Prostate gland (tissue), 2 donors: Measurements from ENCODE around the gene LRRC74A. TPM values are rescaled to one million over a fixed set of nuclear protein-coding genes. Genes with fewer than 3 reads are reported as not detected.

ENCODE experiments used
- DNase-seq: peaks from one replicate; pipeline ENCODE4 v3.0.0-alpha.2; 2019; ENCODE audit warnings: low spot score
- H3K27ac ChIP-seq, 2 donors: fragments of 200-600 bp; sonication (generic); 2 replicates each; pipeline ENCODE4 v1.5.1; 2017 to 2019
- H3K27me3 ChIP-seq: fragments of 200-600 bp; sonication (generic); replicated peaks from 2 replicates; pipeline ENCODE4 v1.5.1; 2019; ENCODE audit not compliant: insufficient read depth
- H3K36me3 ChIP-seq, 2 donors: fragments of 200-600 bp; sonication (generic); 1 replicate in 1 of 2; 2 replicates in 1 of 2; pipeline versions ENCODE4 v1.5.1 to v1.8.1; 2017 to 2019
- H3K4me1 ChIP-seq: fragments of 200-600 bp; sonication (generic); replicated peaks from 2 replicates; pipeline ENCODE4 v1.5.1; 2019
- H3K4me3 ChIP-seq, 2 donors: fragments of 200-600 bp; sonication (generic); 2 replicates each; pipeline ENCODE4 v1.5.1; 2017 to 2019
- H3K9me3 ChIP-seq: fragments of 200-600 bp; sonication (generic); 2 replicates; pipeline ENCODE4 v1.5.1; 2017
- POLR2A ChIP-seq: fragments of 450-650 bp; IDR thresholded peaks from one replicate; pipeline ENCODE4 v1.6.1; 2016; ENCODE audit warnings: antibody characterized with exemption, mild to moderate bottlenecking
- POLR2AphosphoS5 ChIP-seq: sonication (generic); formaldehyde crosslinking; IDR thresholded peaks from one replicate; pipeline ENCODE4 v1.6.1; 2017; ENCODE audit warnings: antibody characterized with exemption
- WGBS: methylation state at CpG from one replicate; pipeline ENCODE4 v1.1.5; 2018; 5-methylcytosine and 5-hydroxymethylcytosine counted together
- intact Hi-C: fragments of 100-400 bp; cut with DNase I; formaldehyde crosslinking; loops from one replicate; pipeline ENCODE4 v1.14.2; 2022
- total RNA-seq, 2 donors: library from RNA; depleted of rRNA; stranded (reverse); fragments of >200 nt; gene quantifications; one replicate each; pipeline ENCODE4 v1.1.0, GENCODE V29; 2016
- TF ChIP-seq, protein P1 (sequence below), 4 experiments: fragments of 200-600 bp in 2 of 4; fragments of 450-650 bp in 2 of 4; sonication (generic) in 2 of 4; IDR thresholded peaks; 1 replicate in 3 of 4; 2 replicates in 1 of 4; pipeline ENCODE4 v1.5.1; 2016 to 2019; ENCODE audit warnings: antibody characterized with exemption in 4 of 4, mild to moderate bottlenecking in 2 of 4, moderate library complexity in 2 of 4

Gene LRRC74A
- total RNA-seq, 2 donors from 2014 or later = 6.0 TPM; not detected in 1

DNA sequence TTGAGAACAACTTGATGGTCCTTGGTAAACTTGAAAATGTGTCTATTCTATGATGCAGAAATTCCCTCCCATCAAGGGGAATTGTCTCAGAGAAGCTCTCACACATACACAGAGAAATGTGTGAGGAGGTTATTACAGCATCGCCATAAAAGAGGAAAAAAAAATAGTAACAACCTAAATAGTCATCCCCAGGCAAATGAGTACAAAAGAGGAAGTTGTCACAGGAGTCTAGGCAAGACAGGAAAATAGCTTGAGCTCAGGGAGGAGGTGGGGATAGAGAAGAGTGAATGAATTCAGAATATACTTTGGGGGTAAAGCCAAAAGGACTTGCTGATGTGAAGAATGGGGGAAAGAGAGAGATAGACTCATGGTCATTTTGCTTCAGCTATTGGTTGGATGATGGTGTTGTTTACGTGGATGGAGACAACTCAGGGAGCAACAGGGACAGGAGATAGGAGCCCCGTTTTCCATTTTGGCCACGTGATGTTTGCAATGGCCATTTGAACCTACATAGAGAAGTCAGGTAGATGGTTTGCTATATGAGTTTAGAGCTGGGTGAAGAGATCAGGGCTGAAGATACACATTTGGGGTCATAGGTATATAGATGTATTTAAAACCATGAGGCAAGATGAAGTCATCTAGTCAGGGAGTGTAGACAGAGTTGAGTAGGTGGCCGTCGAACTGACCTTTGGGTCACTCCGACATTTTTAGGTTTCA lies 20.3 kb downstream of the LRRC74A start:
- Histone ChIP-seq H3K4me1 (no peaks in the 10 kb centered on the region), H3K4me3 (no peak overlapping the region), H3K27ac (no peak overlapping the region), H3K36me3 (no peaks in the 10 kb centered on the region), H3K9me3 (no peaks in the 10 kb centered on the region), H3K27me3 (no peaks in the 10 kb centered on the region)
- TF ChIP-seq POLR2AphosphoS5 (no peak), POLR2A (no peak)
- TF ChIP-seq, protein P1, sequence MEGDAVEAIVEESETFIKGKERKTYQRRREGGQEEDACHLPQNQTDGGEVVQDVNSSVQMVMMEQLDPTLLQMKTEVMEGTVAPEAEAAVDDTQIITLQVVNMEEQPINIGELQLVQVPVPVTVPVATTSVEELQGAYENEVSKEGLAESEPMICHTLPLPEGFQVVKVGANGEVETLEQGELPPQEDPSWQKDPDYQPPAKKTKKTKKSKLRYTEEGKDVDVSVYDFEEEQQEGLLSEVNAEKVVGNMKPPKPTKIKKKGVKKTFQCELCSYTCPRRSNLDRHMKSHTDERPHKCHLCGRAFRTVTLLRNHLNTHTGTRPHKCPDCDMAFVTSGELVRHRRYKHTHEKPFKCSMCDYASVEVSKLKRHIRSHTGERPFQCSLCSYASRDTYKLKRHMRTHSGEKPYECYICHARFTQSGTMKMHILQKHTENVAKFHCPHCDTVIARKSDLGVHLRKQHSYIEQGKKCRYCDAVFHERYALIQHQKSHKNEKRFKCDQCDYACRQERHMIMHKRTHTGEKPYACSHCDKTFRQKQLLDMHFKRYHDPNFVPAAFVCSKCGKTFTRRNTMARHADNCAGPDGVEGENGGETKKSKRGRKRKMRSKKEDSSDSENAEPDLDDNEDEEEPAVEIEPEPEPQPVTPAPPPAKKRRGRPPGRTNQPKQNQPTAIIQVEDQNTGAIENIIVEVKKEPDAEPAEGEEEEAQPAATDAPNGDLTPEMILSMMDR (IDR thresholded peaks at IDR 0.05) = no peak
- 83% methylated on average over 7 of the region's 7 CpGs for WGBS
- intact Hi-C loops = no loop called here
- DNase-seq = no peak

DNA sequence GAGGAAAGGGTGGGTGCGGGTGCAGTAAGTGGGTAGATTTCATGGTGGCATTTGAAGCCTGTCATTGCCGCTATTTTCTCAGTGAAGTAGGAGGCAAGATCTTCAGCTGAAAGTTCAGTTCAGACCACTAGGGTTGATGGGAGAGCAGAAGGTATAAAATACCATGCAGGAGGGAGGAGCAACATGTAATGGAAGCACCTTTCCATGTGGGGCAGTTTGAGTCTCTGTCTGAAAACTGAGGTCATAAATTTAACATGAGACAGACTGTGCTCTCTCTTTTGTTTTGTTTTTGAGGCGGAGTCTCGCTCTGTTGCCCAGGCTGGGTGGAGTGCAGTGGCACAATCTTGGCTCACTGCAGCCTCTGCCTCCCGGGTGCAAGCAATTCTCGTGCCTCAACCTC lies 22.7 kb downstream of the LRRC74A start:
- no peak for DNase-seq
- Histone ChIP-seq H3K4me3 (no peak overlapping the region), H3K4me1 (no peaks in the 10 kb centered on the region), H3K36me3 (no peaks in the 10 kb centered on the region), H3K27ac (no peak overlapping the region), H3K9me3 (no peaks in the 10 kb centered on the region), H3K27me3 (no peaks in the 10 kb centered on the region)
- WGBS = 55% methylated on average over 6 of the region's 6 CpGs
- TF ChIP-seq POLR2AphosphoS5 (no peak), POLR2A (no peak)
- TF ChIP-seq, protein P1 (IDR thresholded peaks at IDR 0.05) = no peak
- intact Hi-C loops = no loop called here

DNA sequence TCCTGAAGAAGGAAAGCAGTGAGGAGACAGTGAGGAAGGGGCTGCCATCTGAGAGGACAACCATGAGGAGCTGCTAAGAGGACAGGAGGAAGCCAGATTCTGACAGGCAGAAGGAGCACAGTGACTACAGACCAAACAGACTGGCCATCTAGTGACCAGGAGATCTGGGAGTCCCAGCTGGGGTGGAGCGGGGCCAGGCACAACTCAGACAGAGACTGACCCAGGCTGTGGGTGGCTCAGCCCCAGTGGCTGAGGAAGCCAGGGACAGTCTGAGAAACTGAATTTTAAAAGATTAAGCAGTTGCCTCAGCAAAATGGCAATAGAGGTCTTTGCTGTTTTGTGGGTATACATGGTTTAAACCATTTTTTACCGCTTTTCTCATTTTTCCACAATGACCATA lies 28.9 kb downstream of the LRRC74A start:
- 96% methylated on average over 2 of the region's 2 CpGs for WGBS
- no peak for TF ChIP-seq POLR2A
- Histone ChIP-seq H3K36me3 (no peaks in the 10 kb centered on the region), H3K27me3 (no peaks in the 10 kb centered on the region), H3K4me3 (no peak overlapping the region), H3K4me1 (no peaks in the 10 kb centered on the region), H3K9me3 (no peaks in the 10 kb centered on the region), H3K27ac (no peak overlapping the region)
- intact Hi-C loops = no loop called here
- DNase-seq = no peak

DNA sequence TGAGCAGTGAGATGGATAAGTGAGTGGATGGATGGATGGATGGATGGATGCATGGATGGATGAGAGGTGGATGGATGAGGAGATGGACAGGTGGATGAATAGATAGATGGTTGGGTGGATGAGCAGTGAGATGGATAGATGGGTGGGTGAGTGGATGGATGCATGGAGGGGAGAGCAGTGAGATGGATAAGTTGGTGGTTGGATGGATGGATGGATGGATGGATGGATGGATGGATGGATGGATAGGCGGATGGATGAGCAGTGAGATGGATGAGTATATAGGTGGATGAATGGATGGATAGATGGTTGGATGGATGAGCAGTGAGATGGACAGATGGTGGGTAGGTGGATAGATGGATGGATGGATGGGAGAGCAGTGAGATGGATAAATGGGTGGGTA lies 30.6 kb downstream of the LRRC74A start:
- Histone ChIP-seq H3K36me3 (no peaks in the 10 kb centered on the region), H3K4me3 (no peak overlapping the region), H3K9me3 (no peaks in the 10 kb centered on the region), H3K27ac (no peak overlapping the region), H3K4me1 (no peaks in the 10 kb centered on the region), H3K27me3 (no peaks in the 10 kb centered on the region)
- no peak for DNase-seq
- 92% methylated on average over 1 of the region's 1 CpG for WGBS
- TF ChIP-seq POLR2AphosphoS5 (no peak), POLR2A (no peak)
- TF ChIP-seq, protein P1 (IDR thresholded peaks at IDR 0.05) = no peak
- intact Hi-C loops = no loop called here

DNA sequence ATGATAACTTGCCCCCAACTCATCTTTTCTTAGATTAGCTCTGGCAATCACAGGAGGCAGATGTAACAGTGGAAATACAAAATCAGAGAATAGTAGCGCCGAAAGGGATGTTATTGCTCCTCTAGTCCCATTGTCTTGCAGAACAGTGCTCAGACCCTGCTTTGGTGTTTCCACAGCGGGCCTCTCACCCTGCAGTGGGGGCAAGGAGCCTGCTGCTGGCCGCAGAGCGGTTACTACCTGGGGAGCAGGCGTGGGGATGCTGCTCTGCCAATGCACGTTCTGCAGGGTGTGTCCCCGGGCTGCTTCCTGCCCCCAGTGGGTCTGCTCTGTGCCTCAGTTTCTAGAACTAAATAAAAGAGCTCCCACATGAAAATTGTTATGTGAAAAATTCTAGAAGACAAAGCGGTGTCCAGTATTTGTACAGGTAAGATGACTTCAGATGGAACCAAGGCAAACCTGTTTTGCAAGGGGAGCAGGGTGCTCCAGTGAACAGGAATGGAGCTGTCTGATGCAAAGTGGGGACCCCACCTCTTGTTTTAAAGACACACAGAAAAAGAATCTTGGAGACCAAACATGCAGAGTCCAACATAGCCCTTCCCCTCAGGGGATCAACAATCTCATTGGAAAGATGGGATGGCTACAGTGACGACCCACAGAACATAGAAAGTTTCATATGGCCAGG lies 35.5 kb downstream of the LRRC74A start:
- intact Hi-C loops = no loop called here
- Histone ChIP-seq H3K27me3 (no peaks in the 10 kb centered on the region), H3K36me3 (no peaks in the 10 kb centered on the region), H3K9me3 (no peaks in the 10 kb centered on the region), H3K4me1 (no peaks in the 10 kb centered on the region), H3K27ac (no peak overlapping the region), H3K4me3 (no peak overlapping the region)
- DNase-seq = no peak
- no peak for TF ChIP-seq POLR2AphosphoS5
- TF ChIP-seq, protein P1 (IDR thresholded peaks at IDR 0.05) = no peak
- TF ChIP-seq POLR2A = no peak
- 60% methylated on average over 10 of the region's 10 CpGs for WGBS
